Parietal lobe (tissue), 2 donors: ENCODE data around the gene GALNT7. TPM values are rescaled to one million over a fixed set of nuclear protein-coding genes. Genes with fewer than 3 reads are reported as not detected.

ENCODE experiments used
- small RNA-seq: library from RNA; depleted of rRNA; stranded (forward); fragments of <200 nt; gene quantifications from one replicate; pipeline ENCODE3, GENCODE V24; 2014; ENCODE audit warnings: low replicate concordance
- total RNA-seq: library from RNA; depleted of rRNA; stranded (reverse); fragments of >200 nt; gene quantifications from one replicate; pipeline ENCODE4 v1.2.3, GENCODE V29; 2014

Gene GALNT7, protein sequence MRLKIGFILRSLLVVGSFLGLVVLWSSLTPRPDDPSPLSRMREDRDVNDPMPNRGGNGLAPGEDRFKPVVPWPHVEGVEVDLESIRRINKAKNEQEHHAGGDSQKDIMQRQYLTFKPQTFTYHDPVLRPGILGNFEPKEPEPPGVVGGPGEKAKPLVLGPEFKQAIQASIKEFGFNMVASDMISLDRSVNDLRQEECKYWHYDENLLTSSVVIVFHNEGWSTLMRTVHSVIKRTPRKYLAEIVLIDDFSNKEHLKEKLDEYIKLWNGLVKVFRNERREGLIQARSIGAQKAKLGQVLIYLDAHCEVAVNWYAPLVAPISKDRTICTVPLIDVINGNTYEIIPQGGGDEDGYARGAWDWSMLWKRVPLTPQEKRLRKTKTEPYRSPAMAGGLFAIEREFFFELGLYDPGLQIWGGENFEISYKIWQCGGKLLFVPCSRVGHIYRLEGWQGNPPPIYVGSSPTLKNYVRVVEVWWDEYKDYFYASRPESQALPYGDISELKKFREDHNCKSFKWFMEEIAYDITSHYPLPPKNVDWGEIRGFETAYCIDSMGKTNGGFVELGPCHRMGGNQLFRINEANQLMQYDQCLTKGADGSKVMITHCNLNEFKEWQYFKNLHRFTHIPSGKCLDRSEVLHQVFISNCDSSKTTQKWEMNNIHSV
- 22.2 TPM for total RNA-seq

DNA sequence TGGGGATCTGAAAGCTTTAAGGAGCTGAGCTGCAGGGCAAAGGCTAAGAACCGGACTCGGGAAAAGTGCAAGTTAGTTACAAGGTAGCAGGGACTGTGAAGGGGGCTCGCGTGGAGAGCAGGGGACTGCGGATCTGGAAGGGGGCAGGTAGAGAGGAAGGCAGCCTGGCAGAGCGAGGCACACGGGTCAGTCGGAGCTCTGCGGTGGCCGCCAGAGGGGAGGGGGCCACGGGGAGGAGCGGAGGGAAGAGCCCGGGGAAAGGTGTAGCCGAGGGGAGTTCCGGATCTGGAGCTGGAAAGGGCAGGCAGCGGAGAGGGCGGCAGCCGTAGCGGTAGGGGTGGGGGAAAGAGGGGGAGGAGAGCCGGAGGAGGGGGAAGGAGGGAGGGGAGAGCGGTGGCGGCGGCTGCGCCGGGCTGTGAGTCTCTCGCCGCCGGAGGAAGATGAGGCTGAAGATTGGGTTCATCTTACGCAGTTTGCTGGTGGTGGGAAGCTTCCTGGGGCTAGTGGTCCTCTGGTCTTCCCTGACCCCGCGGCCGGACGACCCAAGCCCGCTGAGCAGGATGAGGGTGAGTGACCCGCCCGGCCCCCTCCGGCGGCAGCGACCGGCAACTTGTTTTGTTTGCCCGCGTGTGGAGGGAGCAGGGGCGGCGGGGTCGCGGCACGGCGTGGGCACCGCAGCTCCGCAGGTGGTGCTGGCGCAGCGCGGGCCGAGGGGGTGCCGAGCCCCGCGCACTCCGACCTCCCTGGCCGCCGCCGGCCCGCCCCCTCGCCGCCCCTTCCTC lies at the start of gene GALNT7:
Gene GALNT7, plus strand, starts transcription at position 416 of the 782 bp plus-strand sequence. Its CDS starts 25 bp downstream, at position 441.

GRCh38 chr4:173334085-173334890 lies 165.7 kb downstream of the GALNT7 start, which contains the start of gene HMGB2:
Gene HMGB2 (minus strand): TSS chr4:173334358. CDS start chr4:173333649, 709 bp downstream.

DNA sequence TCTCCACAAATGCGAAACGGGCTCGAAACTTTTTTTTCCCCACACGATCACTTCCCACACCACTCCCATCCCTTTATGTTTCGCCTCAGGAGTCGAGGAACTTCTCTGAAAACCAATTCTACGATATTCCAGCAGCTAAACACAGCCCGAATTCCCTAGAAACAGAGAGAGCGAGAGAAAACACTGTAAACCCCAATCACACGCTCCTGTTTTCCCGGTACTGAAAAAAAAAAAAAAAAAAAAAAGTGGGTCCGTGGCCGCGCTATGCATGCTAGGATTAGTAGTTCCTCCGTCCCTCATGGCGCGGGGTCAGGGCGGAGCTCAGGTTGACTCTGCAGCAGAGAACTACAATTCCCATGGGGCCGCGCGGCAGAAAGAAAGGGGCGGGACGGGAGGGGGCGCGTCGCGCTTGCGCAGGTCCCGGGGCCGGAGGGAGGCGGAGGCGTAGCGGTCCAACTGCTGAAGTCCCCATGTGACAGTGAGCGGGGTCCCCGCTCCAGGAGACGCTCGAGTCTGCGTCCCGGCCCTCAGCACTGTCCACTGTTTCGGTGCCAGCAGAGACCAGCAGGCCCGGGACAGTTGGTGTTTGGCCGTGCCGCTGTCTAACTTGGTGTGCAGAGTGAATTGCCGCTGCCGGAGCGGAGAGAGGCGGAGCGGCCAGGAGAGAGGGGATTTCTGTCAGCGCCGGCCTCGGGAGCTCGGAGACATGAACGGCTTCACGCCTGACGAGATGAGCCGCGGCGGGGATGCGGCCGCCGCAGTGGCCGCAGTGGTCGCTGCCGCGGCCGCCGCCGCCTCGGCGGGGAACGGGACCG lies 202.1 kb downstream of the GALNT7 start, which contains the start of gene SAP30:
Gene SAP30, plus strand, starts transcription at position 478 of the 815 bp plus-strand sequence. Its CDS starts 229 bp downstream, at position 707.

Small RNA genes lying within 50 kb of the gene (small RNA-seq; reads per million reads assigned to genes)
- not detected for gene MIR548T
- gene RN7SL253P, result not detected

Other genes with a start within 250 kb of the GALNT7 start
- gene HMGB2, start 165.5 kb downstream of the GALNT7 start, total RNA-seq, result 31.6 TPM
- 23.2 TPM for gene SAP30, start 202.1 kb downstream of the GALNT7 start, total RNA-seq
- 3.1 TPM for gene SCRG1, start 230.3 kb downstream of the GALNT7 start, total RNA-seq